ENCODE data around the gene MED12L.

MED12L gene

DNA sequence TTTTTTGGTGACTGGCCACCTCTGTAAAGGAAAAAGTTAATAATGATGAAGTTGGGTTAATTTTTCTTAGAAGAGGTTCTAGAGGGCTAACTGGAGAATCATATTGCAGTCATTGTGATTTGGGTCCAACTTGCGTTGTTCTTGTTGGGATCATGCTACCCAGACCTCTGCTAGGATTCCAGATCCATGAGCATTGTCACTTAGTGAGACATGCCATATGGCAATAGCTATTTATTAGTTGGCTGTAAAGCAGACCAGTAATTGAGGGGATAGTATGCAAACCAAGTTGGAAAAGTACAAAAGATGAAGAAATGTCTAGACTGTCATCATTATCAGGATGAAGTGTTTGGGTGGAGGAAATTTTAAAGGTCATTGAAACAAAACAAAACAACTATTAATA lies 329.8 kb downstream of the MED12L start:
- DNase-seq (ENCODE audit: low read depth, low spot score): no peak

DNA sequence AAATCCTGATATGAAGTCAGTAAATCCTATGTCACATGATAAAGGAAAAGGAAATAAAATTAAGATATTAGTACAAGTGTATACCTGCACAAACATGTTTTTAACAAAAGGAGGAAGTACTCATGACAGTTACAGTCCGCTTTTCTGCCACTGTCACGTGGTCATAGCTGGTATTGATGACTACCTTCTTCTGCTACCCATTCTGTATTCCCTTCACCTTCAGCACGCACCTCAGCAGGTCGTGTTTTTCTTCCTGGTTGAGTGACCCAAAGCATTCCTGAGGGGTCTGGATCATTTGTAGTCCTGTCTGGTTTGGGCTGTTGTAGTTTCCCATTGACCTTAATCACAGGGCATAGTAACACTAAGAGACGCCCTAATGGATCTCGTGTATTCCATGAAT lies 334.3 kb downstream of the MED12L start:
- DNase-seq (ENCODE audit: low read depth, low spot score): no peak

DNA sequence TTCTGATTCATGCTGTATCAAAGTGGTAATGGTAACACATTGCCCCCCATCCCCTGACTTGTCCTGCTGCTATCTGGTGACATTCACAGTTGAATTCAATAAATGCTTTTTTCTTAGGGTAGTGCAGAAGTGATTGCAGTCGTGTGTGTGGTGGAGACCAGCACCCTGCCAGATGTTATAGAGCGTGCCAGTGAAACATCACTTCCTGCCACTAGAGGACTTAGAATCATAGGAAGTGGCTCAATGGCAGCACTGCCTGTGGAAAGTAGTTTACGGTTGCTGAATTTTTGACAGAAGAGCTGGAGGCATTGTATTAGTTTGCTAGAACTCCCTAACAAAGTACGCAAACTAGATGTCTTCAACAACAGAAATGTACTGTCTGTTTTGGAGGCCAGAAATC lies 336.5 kb downstream of the MED12L start:
- no peak for DNase-seq (ENCODE audit: low read depth, low spot score)

DNA sequence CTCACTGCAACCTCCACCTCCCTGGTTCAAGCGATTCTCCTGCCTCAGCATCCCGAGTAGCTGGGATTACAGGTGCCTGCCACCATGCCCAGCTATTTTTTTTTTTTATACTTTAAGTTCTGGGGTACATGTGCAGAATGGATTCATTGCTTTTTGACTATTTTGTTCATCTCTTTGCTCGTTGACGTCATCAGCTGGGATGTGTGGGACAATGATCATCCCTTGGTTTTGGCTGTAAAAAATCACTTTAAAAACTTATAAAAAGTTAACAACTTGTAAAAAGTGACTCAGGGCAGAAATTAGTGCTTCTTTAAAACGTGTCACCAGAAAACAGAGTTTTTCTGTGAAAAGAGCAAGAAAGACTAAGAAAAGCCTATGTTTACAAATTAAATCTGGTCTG lies 337.6 kb downstream of the MED12L start:
- no peak for DNase-seq (ENCODE audit: low read depth, low spot score)

DNA sequence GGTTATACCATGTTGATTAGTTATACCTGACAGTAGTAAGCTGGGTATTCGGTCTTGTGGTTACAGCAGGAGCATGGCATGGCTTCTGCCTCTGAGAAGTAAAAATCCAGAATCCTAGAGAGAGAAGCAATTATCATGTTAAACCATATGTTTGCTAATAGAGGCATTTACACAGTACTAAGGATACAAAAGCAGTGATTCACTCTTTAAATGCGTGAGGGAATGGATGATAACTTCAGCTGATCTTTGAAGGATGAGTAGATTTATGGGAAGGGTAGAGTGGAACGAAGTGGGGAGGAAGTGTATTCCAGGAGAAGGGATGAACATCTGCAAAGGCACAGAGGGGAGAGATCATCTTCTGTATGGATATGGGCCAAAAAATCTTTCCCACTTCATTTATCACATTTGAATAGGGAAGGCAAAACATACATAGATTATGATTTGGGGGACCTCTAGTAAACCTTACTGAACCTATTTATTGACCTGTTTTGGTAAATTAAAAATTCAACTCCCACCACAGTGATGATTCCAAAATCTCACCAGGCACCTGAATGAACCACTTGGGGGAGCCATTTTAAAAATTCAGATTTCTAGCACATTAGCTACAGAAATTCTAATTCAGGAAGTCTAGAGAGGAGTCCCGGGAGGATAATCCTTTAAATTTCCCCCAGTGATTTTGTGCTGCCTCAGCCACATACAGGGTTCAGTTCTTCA lies 340.3 kb downstream of the MED12L start:
- no peak for DNase-seq (ENCODE audit: low read depth, low spot score)

DNA sequence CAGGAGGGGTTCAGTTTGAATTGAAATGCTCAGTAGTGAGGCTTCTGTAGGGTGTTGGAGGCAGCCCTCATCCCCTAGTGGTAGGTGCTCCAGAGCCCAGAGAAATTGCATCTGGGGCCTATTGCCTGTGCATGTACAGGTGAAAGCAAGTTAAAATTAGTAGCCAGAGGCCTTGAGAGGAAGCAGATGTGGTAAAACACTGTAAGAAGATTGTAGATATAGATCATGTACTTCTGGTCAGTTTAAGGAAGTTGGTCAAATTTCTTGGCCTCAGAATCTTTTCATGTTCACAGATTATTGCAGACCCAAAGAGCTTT lies 340.8 kb downstream of the MED12L start:
- no peak for DNase-seq (ENCODE audit: low read depth, low spot score)

DNA sequence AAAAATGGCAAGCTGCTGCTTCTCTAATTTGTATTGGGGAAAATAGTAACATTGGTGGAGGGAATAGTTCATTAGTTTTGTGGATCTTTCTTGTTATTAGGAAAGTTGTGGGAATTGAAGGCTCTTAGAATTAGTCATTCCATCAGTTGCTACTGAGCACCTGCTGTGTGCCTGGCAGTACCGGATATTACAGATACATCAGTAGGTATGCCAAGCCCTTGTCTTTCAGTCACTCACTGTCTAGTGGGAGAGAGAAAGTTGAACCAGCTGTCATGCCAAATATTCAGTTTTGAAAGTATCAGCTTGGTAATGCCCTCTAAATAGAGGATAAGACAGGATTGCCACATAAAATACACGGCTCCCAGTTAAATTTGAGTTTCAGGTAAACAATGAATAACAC lies 342.9 kb downstream of the MED12L start:
- DNase-seq (ENCODE audit: low read depth, low spot score): no peak

DNA sequence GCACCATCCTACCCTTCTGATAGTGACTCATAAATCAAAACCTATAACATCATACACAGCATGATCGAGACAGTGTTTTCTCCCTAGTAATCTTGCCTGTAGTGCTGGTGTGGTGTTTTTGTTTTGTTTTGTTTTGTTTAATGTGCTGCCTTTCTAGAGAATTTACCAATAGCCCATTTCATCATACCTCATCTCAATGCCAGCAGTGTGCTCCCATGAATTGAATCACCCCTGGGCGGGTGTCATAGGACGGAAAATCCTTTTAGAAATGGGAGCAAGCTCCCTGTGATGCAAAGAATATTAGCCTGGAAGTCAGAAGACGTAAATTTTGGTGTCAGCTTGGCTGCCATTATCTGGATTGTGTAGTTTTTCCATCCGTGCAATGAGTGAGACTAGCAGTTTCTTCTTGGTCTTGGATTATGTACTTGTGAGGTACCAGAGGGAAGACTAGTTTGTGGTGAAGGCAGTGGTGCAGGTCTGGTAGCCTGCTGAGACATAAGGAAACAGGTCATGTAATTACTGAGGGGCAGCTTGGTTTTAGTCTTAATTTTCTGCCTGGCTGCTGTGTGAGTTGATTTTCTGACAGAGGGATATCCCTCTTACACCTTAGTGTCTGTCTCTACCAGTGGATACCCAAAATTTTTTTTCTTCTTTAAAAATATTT lies 345.5 kb downstream of the MED12L start:
- no peak for DNase-seq (ENCODE audit: low read depth, low spot score)

DNA sequence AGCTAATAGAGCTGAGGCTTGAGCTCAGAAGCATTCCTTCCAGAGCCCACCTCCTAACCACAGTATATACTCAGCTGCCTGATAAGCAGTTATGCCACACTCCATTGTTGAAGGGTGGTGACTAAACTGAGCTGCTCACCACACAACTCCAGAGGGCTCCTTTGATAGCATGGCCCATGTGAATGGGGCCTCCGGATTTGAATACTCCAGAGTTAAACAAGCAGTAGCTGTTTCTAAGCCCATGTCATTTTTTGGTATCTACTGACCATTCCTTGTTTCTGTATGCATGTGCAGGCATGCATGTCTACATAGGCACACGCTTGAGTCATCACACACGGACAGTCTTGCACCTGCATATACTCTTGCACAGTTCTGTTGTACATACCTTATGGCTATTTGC lies 346.5 kb downstream of the MED12L start:
- no peak for DNase-seq (ENCODE audit: low read depth, low spot score)

DNA sequence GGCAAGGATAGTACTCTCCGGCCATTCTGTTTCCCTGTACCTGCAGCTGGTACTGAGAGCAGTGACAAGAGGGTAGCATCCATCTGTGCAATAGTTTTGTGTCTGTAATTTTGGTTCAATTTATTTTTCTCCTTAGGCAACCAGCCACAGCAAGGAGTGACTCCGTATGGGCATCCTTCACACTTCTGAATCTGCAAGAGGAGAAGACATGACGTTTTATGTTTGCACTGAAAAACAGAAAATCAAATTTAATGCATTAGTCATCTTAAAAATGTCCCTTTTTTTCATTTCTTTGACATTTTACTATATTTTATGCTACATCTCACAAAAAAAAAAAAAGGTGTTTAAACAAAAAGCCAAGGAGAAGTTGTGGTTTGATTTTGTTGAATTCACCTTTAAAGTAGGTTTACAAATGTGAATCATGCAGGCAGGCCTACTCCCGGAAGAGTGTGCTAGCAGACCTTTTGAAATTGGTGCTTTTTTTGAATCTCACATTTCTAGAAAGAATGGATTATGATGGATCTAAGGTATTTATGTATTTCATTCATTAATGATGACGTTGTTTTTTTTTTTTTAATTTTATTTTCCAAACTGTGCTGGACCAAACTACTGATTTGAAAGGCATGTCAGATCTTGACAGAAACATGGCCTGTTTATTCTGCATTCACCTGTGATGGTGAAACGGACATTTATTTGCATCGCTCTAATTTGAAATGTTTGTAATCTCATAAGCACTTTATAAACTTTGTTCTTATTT lies 347.3 kb downstream of the MED12L start:
- DNase-seq (ENCODE audit: low read depth, low spot score): no peak

DNA sequence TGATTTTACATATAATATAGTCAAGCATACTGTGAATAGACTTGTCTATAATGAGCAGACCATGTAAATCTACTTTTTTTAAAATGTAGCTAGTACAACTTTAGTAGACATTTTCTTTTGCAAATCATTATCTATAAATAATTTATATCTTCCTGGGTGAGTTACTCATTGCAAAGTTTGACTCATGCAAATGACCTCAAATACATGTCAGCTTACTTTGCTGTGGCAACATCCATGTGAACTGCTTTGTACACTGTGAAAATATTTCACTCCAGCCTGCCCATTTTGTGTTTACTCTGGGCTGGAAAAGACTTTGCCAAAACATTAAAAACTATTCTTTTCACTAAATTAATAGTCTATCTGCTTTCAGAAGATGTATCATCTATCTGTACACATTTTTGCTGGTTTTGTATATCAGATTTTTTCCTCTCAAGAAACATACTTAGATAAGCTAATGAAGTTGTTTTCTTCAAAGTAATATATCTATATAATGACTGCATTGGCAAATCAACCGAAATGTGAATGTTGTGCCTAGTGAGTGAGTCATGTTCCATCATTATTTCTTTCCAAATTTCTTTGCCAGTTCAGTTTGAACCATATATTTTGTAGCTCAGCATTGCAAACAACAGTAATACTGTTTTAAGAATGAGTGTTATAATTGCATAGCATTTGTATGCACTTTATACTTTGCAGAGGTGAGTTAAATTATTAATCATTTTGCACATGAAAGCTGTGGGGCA lies 348.9 kb downstream of the MED12L start:
- DNase-seq (ENCODE audit: low read depth, low spot score): no peak

DNA sequence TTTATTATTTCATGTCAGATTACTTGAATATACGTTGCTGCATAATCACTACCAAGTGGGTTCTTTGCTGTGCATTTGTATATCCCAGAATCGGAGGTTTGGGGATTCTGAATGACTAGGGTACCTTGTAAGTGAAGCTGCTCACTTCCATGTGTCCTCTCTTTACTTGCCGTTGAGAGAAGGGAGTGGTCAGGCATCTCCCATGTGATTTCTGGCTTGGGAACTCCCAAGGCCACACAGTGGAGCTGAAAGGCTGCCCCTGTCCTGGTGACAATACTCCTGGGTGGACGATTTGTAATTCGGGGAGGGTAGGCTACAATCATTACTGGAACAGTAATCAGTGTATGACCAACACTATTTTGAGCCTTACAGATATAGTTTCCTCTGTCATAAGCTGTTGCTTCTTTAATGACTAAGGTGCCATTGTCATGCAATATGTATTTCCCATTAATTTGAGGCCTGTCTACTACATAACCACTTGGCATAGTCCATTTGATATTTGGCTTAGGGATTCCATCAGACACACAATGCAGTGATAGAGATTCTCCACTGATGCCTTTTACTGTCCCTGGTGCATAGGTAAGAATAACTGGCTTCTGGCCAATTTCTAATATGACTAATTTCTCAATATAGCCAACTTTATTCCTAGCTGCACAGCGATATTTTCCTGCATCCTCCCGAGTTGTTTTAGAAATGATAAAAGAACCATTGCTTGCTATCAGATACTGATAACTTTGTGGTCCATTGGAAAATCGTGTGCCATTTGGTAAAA lies 351.4 kb downstream of the MED12L start:
- no peak for DNase-seq (ENCODE audit: low read depth, low spot score)

DNA sequence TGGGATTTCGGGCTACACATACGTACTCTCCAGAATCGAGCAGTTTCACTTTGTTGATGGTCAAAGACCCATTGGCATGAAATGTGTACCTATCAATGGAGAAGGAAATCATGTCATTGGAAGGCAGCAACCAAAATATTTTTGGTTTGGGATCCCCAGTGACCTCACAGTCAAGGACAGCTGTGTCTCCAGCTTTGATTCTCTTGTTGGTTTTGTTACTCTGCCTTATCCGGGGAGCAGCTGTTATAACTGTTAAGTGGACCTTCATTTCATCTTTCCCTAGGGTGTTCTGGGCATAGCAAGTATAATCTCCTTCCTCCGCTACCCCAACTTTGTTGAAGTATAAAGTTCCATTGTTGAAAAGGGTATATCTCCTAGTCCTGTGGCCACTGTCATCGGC lies 352.4 kb downstream of the MED12L start:
- no peak for DNase-seq (ENCODE audit: low read depth, low spot score)

DNA sequence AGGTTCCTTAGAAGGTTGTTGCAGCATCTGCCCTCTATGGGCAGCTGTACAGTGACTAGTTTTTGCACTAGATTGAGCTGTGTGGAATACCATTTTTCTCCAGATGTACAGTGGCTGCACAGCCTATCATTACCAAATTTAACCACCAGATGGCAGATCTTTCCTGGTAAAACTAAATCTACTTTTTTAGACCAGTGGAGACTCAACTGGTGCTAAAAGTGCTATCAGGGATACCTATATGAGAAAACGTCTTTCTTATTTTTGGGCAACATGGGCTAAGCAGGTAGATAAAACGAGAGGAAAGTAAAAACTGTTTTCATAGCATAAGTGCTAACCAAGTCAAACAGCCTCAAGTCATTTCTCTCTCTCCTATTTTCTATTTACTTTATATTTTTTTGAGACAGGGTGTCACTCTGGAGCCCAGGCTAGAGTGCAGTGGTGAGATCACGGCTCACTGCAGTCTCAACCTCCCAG lies 354.2 kb downstream of the MED12L start:
- no peak for DNase-seq (ENCODE audit: low read depth, low spot score)

DNA sequence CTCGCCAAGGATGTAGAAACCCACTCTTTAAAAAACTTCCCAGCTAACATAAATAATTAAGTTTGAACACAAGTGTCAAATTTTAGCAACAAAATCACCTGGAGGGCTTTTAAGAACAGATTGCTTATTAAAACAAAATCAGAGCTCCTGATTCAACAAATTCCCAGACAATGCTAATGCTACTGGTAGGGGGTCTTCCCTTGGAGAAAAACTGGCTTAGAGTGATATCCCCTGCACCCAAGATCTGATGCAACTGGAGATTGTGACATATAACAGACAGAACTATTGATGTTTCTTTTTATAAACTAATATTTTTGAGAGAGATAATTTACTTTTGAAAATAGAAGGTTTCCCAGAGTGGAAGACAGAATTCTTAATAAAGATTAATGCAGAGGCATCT lies 355.5 kb downstream of the MED12L start:
- DNase-seq (ENCODE audit: low read depth, low spot score): no peak

DNA sequence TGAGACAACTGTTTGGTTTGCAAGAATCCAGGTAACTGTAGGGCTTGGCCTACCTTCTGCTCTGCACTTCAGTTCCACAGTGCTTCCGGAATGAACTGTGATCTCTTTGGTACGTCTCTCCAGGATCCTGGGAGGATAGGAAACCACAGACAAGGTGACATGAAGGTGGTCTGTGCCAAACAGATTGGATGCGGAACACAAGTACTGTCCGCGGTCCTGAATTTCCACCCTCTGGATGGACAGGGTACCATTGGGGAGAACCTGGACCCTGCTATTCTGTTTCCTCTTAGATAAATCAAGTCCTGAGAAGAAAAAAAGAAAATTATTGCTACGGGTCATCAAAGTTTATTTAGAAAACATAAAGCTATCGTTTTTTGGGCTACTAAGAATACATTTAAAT lies 358.1 kb downstream of the MED12L start:
- DNase-seq (ENCODE audit: low read depth, low spot score): no peak

DNA sequence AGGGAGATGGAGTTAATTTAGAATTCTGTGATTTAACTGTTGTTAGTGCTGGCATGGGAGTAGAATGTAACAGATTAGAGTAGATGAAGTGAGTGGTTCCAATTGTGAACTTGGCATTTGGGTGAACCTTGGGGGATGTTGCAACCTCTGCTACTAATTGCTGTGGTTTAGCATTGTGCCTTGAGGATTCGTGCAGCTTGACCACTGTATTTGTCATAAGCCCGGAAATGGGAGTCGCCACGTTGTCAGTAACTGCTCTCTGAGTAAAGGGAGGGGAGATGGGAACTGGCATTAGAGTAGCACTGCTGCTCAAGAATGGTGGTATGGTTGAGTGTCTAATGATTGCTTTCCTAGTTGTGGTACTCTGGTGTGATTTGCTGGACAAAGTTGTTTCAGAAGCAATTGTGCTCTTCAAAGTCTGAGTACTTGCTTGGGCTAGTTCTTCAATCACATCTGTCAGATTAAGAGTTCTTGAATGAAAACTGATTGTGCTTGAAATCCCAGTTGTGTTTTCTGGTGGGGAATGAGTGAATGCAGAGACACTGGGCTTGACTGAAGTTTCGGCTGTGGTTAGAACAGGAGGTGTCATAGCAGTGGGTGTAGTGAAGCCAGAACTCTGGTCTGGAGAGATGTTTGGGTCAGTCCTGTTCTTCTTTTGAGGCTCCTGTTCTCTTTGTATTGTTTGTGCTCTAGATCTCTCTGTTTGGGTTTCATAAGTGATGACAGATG lies 360.0 kb downstream of the MED12L start:
- DNase-seq (ENCODE audit: low read depth, low spot score): no peak

DNA sequence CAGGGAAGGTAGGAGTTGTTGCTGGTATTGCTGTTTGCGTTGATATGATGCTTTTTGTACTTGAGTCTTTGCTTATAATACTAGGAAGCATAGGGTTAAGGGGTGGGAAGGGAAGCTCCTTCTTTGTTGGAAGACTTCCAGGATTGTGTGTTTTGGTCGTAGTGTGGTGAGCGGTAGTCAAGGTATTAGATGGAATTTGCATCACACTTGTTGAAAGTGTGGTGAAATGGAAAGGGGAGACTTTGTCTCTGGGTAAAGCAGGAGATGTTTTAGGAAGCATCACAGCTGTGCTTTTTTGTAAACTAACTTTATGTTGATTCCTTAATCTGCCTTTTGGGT lies 360.5 kb downstream of the MED12L start:
- DNase-seq (ENCODE audit: low read depth, low spot score): no peak

DNA sequence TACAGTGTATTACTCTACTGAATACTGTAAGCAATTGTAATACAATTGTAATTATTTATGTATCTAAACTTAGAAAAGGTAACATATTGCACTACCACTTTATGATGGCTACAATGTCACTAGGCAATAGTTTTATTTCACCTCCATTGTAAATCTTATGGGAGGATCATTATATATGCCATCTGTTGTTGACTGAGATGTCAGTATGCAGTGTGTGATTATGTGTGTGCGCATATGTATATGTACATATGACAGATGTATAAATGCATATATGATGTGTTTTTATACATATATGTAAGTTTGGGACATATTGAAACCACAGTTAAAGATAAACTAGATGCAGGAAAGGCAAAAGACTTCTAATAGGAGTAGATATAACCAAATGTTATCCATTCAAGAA lies 366.9 kb downstream of the MED12L start:
- no peak for DNase-seq (ENCODE audit: low read depth, low spot score)

DNA sequence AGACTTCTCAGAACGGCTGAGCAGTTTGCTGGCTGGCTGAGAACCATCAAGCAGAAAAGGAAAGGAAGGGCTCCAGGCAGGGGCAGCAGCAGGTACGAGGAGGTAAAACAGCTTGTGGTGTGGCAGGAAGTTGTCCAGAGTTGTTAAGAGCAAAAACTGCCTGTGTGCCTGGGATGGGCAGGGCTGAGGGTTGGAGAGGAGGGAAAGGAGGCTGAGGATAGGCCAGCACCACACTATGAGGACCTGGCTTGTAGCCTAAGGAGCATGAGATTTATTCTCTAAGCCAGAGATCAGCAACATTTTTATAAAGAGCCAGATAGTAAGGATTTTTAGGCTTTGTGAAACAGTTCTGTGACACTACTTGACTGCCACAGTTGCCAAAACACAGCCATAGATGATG lies 367.4 kb downstream of the MED12L start:
- DNase-seq (ENCODE audit: low read depth, low spot score): no peak

DNA sequence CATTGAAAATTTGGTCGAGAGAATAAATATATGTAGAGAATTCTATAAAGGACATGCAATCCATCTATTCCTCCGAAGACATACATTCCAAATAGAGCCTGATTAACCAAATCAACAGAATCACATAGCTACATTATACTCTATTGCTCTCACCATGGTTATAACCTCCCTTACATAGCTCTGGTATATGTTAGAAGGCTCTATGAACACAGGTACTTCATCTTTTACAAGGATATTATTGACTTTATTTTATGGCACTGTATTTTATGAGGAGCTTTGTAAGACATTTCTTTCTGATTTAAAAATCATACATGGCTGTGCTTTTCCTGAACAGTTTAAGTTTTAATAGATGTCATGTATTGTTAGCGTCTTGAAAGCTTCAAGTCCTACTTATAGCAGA lies 370.6 kb downstream of the MED12L start:
- DNase-seq (ENCODE audit: low read depth, low spot score): no peak
